ENCODE measurements around the gene PUS3.
"Not testable (repeated sequence)": the region's sequence is repeated elsewhere in the genome, so short reads cannot be mapped to it uniquely, and the experiment has no call there.

PUS3 gene

DNA sequence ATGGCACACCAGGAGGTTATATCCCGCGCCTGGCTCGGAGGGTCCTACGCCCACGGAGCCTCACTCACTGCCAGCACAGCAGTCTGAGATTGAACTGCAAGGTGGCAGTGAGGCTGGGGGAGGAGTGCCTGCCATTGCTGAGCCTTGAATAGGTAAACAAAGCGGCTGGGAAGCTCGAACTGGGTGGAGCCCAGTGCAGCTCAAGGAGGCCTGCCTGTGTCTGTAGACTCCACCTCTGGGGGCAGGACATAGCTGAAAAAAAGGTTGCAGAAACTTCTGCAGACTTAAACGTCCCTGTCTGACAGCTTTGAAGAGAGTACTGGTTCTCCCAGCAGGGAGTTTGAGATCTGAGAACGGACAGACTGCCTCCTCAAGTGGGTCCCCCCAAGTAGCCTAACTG lies 45.3 kb downstream of the PUS3 start:
- not testable (repeated sequence) for DNase-seq

DNA sequence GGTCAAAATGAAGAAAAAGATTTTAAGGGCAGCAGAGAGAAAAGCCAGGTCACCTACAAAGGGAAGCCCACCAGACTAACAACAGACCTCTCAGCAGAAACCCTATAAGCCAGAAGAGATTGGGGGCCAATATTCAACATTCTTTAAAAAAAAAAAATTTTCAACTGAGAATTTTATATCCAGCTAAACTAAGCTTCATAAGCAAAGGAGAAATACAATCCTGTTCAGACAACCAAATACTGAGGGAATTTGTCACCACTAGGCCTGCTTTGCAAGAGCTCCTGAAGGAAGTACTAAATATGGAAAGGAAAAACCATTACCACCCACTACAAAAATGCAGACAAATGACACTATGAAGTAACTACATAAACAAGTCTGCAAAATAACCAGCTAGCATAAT lies 56.8 kb downstream of the PUS3 start:
- DNase-seq = no peak
